G401.6 (cell line): ENCODE data around the gene NTM.
"Not testable (repeated sequence)": the region's sequence is repeated elsewhere in the genome, so short reads cannot be mapped to it uniquely, and the experiment has no call there.

Experiments used
- FAIRE-seq: peaks from 2 replicates; lab custom pipeline; 2012; peaks lifted over from hg19 to GRCh38; lab: Jason Lieb, UNC

NTM gene

DNA sequence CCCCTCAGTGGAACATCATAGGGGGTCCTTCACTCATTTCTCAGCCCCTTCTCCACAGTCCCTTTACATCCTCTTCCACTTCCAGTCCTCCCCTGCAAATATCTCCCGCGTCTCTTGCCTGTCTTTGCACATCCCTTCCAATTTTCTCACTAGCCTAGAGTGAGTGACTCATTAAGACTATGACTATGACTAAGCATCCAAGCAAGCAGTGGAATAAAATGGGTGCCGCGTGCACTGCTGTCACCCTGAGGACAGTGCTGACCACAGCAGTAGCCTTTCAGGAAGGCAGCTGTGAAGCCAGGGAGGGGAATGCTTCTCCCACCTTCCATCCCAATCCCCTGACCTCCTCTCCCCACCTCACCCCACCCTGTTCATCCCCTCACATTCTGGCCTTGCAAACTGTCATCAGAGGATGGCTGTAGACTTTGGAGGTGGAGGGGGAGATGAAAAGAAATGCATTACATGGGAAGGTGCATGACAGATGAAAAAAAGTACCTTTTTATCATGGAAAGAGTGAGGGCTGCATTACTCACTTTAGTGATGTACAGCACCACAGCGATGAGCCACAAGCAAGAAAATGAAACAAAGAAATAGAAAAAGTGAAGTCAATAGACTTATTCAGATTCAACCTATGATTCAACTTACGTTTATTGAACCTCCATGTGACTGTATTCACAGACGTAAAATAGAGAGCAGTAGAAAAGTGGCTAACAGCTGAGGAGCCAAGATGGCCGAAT lies 948.2 kb downstream of the NTM start:
- FAIRE-seq: no peak

- not testable (repeated sequence) for FAIRE-seq
Measured at GRCh38 chr11:132319419-132319818, 949.0 kb downstream of the NTM start.

GRCh38 chr11:132330515-132330914 lies 960.1 kb downstream of the NTM start:
- FAIRE-seq: no peak

DNA sequence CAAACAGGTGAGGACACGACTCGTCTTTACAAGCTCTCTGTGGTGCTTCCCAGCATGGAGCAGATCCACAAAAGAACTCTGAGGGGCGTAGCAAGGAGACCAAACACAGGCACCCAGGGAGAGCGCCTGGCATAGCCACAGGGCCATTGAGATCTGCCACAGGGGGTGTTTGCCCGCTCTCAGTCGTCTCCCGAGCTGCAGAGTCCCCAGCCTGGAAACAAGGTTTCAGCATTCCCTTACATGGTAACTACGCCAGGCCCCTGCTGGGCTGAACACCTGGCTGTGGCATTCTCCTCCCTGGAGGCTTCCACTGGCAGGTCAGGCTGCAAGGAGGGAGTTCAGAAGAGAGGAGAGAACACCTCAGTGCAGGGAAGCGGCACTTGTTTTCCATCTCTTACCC lies 962.1 kb downstream of the NTM start:
- FAIRE-seq: no peak

GRCh38 chr11:132334769-132335280 lies 964.4 kb downstream of the NTM start:
- FAIRE-seq: no peak

DNA sequence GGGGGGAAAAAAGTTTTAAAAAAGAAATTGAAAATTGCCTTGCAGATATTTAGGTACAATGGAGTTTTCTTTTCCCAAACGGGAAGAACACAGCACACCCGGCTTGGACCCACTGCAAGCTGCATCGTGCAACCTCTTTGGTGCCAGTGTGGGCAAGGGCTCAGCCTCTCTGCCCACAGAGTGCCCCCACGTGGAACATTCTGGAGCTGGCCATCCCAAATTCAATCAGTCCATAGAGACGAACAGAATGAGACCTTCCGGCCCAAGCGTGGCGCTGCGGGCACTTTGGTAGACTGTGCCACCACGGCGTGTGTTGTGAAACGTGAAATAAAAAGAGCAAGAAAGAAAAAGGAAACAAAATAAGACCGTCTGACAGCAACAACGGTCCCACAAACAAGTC lies 964.9 kb downstream of the NTM start:
- no peak for FAIRE-seq

DNA sequence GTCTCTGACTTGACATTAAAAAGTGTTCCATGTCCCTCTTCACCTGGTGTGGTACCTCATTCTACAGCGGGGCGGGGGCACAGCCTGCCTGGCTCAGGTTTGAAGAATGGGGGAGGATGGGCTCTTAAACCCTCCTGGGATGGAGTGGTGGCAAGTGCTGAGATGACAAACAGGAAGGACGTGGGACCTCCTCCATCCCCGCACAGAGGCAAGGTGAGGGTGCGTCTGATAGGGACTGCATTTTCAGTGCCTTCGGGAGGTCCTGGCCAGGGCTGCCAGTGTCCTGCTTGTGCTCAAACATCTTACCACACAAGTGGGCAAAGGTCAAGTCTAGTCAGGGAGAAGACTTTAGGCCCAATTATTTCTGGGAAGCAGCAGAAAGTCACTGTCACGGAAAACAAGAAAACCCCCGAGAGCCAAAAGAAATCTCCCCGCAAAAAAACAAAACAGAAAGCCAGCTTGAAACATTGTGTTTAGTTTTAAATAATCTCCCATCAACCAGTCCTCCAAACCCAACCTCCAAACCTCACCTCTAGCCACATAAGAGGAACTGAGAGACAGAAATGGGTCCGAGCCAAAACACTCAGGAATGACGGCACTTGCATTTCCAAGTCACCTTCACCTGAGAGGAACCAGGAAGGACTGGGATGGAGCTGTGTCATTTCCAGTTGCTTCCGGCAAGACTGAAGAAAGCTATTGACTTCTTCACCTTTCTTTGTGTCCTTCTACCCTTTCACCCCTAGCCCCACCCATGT lies 966.5 kb downstream of the NTM start:
- FAIRE-seq: no peak

- no peak for FAIRE-seq
Measured at GRCh38 chr11:132337819-132338416, 967.5 kb downstream of the NTM start.

GRCh38 chr11:132342408-132342807 lies 972.0 kb downstream of the NTM start:
- FAIRE-seq: no peak

- FAIRE-seq: no peak
Measured at GRCh38 chr11:132343445-132344175, 973.2 kb downstream of the NTM start.

GRCh38 chr11:132346558-132347148 lies 976.2 kb downstream of the NTM start:
- no peak for FAIRE-seq

- no peak for FAIRE-seq
Measured at GRCh38 chr11:132347156-132348090, 977.0 kb downstream of the NTM start.

DNA sequence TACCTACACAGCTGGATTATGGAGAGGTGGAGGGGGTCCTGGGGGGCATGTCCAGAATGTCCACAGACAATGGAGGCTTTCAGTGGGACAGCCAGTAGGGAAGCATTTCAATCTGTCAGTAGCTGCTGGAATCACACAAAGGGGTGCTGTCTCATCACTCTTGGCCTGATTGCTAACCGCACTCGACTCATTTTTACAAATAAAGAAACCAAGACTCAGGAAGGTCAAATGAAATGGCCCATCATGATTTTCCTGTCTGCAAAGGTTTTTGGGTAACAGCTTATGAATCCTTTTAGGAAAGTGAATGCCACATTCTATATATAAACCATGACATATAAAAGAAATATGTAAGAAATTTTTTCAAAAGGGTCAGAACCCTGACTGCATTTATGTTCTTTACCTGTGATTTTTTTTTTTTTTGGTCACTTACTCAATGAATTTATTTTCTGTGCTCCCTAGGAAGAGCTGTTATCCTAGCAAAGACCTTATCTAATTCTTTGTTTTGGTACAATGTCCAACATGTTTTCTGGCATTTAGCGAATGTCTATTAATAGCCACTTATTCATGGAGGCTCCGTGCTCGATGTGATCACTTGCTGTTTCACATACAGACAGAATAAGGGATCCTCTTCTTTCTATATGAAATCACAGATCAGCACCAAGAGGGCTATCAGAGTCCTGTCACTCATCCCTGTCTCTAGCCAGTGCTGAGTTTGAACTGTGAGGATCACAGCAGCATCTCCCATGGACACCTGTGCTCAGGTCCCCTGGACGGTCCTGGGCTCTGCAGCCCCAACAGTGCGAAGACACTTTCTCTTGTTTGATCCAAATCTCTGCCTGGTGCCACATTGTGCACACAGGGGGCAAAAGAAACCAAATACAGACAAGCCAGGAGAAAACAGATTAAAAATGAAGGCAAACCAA lies 979.7 kb downstream of the NTM start:
- FAIRE-seq: no peak

- no peak for FAIRE-seq
Measured at GRCh38 chr11:132351050-132351449, 980.6 kb downstream of the NTM start.

DNA sequence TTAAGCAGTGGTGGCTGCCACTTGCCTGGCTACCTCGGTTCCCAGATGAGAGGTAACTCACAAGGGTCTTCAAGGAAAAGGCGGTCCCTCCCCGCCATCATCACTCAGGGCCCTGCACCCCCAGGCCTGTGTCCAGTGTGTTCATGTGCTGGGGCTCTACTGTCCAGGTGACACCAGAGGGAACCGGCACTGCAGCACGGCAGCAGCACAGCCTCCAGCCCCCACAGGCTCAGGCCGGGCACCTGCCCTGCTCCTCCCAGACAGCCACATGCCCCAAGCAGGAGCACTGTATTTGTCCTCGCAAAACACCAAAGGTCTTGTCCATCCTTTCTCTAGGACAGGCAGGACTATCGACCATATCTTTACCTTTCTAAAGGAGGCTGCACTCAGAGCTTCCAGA lies 982.1 kb downstream of the NTM start:
- FAIRE-seq: no peak

- no peak for FAIRE-seq
Measured at GRCh38 chr11:132353255-132353654, 982.8 kb downstream of the NTM start.

GRCh38 chr11:132357811-132358572 lies 987.6 kb downstream of the NTM start:
- FAIRE-seq: no peak

GRCh38 chr11:132358573-132358953 lies 988.1 kb downstream of the NTM start:
- no peak for FAIRE-seq

DNA sequence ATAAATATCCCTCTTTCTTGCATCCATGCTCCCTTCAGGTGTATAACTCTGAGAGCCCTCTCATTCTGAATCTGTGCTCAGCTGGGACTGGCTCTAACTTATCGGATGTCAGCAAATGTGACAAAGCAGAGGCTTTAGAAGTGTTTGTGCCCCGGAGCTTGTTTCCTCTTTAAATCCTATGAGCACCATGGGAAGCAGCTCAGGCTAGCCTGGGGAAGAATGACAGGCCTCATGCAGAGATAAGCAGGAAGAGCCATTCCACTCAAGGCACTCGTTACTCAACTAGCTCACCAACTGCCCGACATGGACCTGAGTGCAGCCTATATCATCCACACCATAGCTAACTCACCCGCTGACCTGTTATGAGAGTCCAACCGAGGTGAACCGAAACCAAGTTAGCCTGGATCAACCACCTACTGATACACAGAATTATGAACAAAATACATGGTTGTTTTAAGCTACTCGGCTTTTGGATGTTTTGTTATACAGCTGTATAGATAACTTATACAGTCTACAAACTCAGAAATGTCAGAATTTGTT lies 990.7 kb downstream of the NTM start:
- no peak for FAIRE-seq
